Amniotic epithelial cell (primary cell): ENCODE measurements around the gene TMEM170A.
"Not testable (repeated sequence)": the region's sequence is repeated elsewhere in the genome, so short reads cannot be mapped to it uniquely, and the experiment has no call there.

Experiments used
- DNase-seq: peaks from one replicate; pipeline ENCODE4 v3.0.0-alpha.2; 2010; ENCODE audit warnings: low read depth

TMEM170A gene, protein sequence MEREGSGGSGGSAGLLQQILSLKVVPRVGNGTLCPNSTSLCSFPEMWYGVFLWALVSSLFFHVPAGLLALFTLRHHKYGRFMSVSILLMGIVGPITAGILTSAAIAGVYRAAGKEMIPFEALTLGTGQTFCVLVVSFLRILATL

DNA sequence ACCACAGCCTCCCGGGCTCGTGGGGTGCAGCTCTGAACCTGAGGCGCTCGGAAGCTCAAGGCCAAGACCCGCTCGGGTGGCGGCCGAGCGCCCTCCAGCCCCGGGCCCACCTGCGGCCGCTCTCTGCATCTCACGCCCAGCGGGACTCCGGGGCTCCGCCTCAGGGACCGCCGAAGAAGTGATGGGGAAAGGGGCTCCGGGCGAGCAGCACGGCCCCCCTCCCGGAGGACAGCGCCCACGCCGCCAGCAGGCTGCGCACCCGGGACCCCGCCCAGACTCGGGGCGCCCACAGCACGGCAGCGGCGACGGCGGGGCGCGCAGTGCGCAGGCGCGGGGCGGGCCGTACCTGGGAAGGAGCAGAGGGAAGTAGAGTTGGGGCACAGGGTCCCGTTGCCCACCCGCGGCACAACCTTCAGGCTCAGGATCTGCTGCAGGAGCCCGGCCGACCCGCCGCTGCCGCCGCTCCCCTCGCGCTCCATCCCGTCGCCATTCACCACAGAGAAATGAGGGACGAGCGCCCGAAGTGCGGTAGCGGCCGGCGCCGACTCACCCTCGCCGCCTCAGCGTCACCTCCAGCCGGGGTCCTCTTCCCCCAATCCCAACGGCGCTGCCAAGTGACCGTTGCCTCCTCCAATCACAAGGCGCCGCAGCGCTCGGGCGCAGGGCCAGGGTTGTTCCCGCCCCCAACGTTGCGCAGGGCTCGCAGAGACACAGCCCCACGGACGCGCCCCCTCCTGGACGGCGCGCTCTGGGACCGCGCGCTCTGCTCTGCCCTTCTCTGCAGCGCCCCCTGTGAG is at the start of gene TMEM170A:
Gene TMEM170A (minus strand): TSS at position 568 of the 797 bp plus-strand sequence. CDS start 89 bp downstream, at position 479.
- peak; percentile 97 for DNase-seq

DNA sequence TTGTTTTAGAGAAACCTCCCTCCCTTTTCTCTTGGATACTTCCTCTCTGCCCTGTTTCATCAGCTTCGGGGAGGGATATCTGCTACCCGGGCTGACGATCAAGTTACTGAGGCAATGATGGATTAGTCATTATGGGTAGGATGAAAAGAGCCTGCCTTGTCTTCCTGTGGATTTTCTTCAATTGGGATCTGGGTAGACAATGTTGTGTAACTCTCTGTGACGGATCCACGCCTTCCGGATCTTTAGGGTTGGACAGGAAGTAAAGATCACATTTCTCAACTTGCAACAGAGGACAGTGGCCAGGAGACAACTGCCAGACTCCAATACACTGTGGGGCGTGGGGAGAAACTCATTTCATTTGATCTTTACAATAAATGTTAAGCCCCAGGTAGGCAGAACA is 42.1 kb upstream of the TMEM170A start:
- DNase-seq: peak; percentile 55

DNA sequence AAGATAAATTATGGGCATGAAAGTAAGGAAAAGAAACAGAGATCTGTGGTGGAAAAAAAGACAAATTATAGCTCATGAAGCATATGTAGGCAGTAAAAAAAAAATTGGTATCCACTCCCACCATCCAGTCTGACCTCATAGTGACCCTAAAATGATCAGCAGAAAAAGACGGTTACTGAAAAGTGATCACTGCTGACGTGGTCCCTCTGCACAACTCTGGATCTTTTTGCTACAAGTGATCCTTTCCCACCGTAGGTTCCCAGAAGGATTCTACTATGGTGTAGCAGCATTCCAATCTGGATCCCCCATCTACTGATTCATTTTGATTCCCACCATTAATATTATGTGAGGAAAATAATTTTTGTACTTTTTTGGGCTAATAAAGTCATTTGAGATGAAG is 41.6 kb upstream of the TMEM170A start:
- no peak for DNase-seq

- no peak for DNase-seq
Measured at GRCh38 chr16:75503801-75504200, 39.3 kb upstream of the TMEM170A start.

- DNase-seq: no peak
Measured at GRCh38 chr16:75502916-75503605, 38.6 kb upstream of the TMEM170A start.

GRCh38 chr16:75501820-75502219 is 37.3 kb upstream of the TMEM170A start:
- DNase-seq: peak; percentile 40

DNA sequence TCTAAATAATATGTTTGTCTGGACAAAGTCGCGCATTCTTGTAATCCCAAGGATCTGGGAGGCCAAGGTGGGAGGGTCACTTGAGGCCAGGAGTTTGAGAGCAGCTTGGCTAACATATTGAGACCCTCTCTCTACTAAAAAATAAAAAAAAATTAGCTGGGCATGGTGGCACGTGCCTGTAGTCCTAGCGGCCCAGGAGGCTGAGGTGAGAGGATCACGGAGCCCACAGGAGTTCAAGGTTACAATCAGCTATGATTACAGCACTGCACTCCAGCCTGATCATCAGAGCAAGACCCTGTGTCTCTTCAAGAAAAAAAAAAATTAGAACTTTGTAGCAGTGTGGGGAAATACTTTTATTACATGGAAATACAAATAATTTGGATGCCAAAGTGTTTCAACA is 36.9 kb upstream of the TMEM170A start:
- no peak for DNase-seq

GRCh38 chr16:75498605-75499322 is 34.3 kb upstream of the TMEM170A start:
- not testable (repeated sequence) for DNase-seq

DNA sequence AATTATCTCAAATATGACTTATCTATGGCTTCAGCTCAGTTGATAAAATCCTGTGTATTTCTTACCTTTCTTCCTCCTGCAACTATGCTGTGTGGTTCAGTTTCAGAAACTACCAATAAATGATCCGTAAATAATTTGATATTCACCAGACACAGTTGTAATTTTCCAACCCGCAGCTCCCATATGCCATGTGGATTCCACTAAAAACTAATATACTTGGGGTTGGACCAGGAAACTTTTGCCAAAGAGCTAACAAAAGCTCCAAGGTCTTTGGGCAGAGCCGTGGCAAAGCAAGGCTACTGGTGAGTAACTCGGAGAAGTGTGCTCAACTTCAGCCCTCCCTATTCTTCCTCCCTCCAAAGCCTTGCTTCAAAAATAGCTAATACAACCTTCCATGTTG is 33.1 kb upstream of the TMEM170A start:
- no peak for DNase-seq

DNA sequence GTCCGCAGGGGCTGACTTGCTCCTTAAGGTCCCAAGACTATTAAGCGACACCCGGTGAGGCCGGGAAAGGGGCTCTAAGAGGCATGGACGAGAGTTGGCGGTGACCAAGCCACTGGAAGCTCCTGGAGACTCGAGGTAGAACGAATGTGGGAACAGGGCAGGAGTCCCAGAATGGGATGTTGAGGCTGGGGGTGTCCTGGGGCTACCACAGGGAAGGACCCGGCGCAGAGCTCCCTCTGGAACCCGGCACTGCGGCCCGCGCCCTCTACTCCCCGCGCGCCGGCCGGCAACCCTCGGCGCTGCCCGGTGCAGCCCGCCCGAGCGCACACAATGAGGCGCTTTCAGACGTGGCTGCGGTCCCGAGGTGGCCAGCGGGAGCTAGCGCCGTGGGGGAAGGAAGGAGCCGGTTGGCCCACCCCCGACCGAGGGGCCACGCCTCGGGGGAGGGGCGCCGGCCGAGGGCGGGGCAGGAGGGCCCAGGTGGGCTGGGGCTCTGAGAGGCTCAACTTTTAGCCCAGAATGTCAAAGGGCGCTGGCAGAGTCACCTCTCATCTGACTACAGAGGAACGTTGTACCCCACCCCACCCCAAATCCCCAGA is 30.7 kb upstream of the TMEM170A start, which contains the start of gene CHST6:
Gene CHST6 (minus strand): TSS at position 366 of the 599 bp plus-strand sequence. CDS start 15,613 bp downstream, outside the sequence.
- DNase-seq: no peak

DNA sequence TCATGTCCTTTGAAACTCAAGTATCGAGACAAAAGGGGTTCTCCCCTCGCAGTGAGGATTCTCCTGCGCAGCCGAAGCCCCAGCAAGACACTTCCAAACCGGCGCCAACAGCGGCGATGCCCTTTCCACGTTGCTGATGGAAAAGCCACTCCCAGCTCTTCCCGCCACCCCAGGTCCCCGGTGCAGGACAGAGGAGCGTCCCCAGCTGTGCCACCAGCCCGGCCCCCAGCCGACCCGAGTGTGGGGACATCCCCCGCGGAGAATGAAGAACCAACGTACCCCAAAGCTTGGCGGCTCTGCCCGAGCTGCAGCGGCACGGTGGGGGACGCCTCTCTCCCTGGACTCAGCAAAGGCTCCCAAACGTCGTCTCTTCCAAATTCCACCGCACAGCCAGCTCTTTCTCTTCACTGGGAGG is 30.2 kb upstream of the TMEM170A start:
- no peak for DNase-seq

GRCh38 chr16:75494184-75494583 is 29.7 kb upstream of the TMEM170A start:
- DNase-seq: no peak

DNA sequence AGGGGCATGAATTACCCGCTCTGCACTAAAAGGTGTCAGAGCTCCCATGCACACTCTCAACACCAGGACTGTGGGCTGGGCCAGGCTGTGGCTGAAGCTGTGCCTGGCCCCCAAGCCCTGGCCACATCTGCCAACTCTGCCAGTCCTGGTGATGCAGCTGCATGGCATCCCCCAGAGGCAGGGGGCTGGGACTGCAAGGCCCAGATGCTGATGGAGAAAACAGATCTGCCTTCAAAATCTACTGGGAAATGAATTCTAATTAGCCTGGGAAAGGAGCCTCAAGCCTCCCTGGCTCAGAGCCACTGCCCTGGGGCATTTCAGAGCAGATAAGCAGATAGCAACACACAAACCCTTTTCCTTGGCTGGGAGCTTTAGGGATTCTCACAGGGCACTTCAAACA is 27.4 kb upstream of the TMEM170A start:
- DNase-seq: no peak

DNA sequence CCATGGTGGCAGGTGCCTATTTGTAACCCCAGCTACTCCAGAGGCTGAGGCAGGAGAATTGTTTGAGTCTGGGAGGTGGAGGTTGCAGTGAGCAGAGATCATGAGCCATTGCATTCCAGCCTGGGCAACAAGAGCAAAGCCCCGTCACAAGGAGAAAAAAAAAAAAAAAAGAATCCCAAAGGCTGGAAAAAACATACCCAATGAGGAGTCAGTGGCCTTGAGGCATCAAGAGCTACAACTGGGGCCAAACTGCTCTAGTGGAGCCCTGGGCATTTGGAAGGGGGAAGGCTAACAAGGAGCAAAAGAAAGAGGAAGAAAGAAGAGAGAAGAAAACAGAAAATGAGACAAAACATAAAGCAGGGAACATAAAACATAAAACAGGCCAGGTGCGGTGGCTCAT is 23.8 kb upstream of the TMEM170A start:
- DNase-seq: no peak

DNA sequence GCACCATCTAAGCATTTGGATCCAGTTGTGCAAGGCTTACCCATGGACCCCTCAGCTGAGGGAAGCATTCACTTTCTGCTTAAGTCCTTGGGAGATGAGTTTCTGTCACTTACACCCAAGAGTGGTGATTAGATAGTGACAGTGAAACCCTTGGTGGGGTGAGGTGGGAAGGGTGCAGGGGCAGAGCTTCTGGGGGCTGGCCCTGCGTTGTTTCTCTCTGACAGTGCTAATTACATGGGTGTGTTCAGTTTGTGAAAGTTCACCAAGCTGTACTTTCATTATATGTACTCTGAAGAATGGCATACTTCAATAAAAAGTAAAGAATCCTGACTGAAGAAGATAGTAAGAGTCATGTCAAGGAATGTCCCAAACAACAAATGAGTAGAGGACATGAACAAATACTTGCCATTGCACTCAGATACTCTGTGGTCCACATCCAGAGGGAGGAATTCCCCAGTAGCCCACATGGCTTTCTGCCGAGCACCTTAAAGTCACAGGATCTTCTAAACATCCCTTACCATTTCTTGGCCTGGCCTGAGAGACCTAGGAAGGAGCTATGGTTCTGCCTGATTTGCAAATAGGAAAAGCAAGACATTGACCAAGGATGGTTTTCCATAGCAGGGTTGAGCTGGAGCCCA is 22.3 kb upstream of the TMEM170A start:
- DNase-seq: no peak

DNA sequence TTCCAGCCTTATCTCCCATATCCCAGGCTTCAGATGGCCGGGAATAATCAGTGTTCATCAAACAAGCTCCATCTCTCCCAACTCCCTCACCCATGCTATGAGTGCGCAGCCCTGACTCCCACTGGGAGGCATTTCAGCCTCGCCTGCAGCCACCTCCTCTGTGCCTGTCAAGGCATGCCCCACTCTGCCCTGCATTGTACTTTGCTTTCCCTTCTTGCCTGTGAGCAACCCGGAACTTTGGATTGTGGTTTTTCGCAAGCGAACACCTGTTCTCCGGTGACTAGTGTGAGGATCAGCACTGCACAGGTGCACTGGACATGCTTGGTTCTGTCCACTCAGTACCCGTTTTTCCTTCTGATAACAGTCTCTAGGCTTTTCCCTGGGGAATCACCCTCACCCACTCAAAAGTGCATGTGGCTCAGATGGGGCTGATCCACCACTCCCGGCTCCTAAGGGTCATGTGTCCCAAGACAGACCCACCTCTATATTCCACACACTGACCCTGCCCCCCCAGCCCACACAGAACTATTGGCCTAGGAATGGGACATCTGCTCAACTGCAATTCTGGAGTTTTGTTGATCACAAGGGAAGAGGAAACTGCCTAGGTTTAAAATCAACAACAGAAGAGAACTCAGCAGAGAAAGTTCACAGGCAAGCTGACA is 21.7 kb upstream of the TMEM170A start:
- DNase-seq: no peak

DNA sequence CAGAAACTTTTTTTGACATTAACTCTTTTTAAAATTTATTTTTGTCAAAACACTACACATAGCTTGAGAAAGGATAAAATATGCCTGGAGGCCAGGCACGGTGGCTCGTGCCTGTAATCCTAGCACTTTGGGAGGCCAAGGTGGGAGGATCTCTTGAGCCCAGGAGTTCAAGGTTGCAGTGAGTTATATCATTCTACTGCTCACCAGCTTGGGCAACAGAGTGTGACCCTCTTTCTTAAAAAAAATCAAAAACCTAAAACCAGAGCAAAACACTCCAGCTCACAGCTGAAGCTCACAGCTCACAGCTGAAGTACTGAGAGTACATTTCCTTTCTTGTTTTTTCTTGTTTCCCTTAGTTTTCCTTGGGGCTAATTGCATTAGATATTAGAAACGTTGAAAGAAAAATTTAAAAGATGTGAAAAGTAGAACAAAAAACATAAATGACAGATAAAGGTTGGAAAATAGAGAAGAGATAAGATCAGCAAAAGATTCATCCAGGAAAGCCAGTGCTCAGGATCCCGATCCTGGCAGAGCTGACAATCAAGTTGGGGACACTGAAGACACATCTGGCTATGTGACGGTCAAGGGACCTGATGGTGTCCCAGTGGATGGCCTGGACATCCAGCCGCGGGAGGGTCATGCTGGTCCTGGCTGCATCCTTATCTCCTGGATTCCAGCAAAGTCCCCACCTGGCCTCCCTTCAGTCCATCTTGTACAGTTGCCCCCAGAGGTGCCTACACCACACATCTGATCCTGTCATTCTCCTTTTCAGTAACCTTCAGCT is 20.9 kb upstream of the TMEM170A start:
- DNase-seq: no peak

GRCh38 chr16:75483222-75483621 is 18.7 kb upstream of the TMEM170A start:
- peak; percentile 15 for DNase-seq

DNA sequence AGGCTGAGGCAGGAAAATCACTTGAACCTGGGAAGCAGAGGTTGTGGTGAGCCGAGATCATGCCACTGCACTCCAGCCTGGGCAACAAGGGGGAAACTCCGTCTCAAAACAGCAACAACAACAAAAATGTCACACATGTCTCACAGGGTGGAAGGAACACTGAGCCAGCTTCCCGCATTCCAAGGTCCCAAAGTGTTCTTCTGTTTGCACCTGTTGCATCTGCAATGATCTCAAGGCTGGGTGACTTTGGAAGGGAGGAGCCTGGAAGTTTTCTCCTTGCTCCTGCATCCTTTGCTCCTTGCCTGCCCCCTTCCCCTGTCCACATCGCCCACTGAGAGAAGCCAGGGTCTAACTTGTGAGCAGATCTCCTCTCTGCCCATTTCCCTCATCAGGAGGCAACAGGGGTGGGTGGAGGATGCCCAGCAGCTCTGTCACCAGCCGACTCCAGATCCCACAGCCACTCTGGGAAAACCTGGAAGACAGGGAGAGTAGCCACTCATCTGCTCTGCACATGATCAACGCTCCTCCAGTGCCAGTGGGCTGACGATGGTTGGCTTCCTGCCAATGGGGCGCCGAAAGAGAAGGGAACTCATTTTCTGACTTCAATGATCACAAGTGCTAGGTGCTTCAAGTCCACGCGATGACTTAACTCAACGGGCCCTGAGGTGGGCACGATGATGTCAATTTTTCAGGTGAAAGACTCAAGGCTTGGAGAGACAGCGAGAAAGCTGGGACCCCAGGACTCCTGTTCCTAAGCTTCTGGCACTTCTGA is 18.1 kb upstream of the TMEM170A start:
- DNase-seq: no peak
